NCI-H82 treated with DMSO at 0.1 percent for 48 hours (cell line): Measurements from ENCODE around the gene EDARADD.
"Not testable (repeated sequence)": the region's sequence is repeated elsewhere in the genome, so short reads cannot be mapped to it uniquely, and the experiment has no call there.

Experiments
- DNase-seq: peaks from one replicate; lab custom pipeline; 2025; ENCODE audit not compliant: unreplicated experiment; lab: John Stamatoyannopoulos, UW

Gene EDARADD

DNA sequence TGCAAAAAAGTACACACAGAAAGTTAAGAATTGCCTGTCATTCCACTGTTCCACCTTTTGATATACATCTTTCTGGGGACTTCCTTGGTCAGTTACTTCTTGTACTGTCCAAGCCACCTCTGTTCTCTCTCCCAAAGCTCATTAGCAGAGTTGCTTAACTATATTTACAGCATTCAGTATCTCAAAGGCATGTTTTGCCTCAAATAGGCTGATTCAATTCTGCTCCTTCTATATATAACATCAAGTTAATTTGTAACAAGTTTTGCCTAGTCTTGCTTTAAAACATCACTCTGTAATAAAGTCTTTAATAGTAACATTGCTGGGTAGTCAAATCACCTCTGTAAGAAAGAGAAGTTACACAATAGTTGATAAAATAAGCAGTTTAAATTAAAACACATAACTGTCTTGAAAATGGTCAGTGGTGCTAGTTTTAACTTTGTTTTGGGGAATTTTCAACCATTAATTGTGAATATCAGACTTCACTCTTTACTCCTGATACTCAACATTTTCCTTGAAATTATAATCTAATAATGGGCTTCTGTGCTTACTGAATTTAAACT lies 35.7 kb downstream of the EDARADD start:
- DNase-seq = no peak

DNA sequence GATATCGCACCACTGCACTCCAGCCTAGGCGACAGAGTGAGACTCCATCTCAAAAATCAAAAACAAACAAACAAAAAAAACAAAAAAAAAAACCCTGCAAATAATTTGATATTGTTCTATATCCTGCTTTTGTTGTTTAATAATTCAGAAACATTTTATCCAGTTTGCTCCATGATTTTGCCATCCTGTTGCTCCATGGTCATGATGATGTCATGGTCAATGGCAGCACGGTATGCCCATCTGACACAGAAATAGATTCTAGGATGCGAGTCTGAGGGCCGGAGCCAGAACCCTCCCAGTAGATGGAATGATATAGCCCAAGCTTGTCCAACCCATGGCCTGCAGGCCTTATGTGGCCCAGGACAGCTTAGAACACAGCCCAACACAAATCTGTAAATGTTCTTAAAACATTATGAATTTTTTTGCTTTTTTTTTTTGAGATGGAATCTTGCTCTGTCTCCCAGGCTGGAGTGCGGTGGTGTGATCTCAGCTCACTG lies 39.8 kb downstream of the EDARADD start:
- no peak for DNase-seq

DNA sequence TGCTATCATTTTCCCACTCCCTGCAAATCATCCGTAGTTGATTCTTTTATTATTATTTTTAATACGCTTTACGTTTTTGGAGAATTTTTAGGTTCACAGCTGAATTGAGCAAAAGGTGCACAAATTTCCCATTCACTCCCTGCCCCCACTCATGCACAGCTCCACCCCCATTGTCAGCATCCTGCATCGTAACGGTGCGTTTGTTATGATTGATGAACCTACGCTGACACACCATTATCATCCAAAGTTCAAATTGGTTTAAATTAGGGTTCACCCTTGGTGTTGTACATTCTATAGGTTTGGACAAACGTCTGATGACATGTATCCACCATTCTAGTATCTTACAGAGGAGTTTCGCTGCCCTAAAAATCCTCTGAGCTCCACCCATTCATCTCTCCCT lies 44.5 kb downstream of the EDARADD start:
- DNase-seq = no peak

GRCh38 chr1:236440373-236440772 lies 46.3 kb downstream of the EDARADD start:
- no peak for DNase-seq

GRCh38 chr1:236450779-236451178 lies 56.7 kb downstream of the EDARADD start:
- no peak for DNase-seq

DNA sequence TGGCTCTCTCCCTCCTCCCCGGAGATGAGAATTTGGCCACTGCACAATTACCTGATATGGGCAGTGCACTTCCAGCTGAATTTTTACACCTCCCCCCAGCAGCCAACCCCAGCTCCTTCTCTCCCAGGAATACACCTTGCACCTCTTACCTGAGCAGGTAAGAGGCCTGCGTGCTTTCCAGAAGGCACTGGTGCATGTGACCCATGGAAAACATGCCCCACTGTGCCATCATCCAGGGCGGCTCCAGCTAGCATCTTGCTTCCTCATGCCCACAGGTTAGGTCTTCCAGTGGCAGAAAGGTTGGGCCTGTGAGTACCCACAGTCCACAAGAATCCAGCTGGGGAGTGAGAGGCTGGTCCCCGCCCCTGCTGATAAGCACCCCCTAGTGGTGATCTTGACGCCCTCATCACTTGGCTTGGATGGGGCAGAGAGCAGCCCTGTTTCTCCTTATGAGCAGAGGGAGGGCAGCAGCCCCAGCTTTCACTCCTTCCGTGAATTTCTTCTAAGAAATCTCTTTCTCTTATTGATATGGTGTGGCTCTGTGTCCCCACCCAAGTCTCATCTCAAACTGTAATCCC lies 57.8 kb downstream of the EDARADD start:
- no peak for DNase-seq

DNA sequence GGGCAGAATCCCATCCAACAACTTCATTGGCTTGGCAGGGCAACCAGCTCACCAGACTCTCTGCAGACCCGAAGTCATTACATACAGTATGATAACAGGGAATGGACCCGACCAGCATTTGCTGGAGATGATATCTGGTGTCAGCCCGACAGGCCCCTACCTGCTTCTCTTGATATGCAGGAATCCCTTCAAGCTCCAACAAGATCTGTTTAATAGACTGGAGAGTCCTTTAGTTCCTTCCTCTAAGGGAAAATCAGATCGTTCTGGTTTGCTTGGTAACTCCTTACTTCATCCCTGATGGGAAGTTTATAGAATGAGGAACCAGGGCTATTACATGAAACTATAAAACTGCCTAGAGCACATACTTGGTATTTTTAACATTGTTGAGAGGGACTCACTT lies 61.2 kb downstream of the EDARADD start:
- DNase-seq = no peak

- DNase-seq = no peak
These were observed 63.7 kb downstream of the EDARADD start for GRCh38 chr1:236457775-236458174.

DNA sequence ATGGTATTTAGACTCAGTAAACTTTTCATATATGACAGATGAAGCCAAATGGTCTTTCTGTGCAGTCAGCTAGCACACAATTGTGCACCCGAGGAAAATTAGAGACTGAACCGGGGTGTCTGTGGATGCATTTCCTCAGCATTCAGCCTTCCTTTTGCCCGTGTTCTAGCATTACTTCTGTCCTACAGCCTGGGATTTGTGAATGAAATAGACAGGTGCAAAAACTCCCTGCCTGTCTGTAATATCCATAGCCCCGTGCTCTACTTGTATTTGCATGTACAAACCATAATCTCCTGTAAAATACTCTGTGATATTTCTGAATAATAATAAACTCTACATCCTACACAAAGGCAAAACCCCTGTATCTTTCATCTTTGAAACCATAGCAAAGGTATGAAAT lies 64.9 kb downstream of the EDARADD start:
- no peak for DNase-seq

GRCh38 chr1:236460103-236460502 lies 66.0 kb downstream of the EDARADD start:
- DNase-seq = no peak

DNA sequence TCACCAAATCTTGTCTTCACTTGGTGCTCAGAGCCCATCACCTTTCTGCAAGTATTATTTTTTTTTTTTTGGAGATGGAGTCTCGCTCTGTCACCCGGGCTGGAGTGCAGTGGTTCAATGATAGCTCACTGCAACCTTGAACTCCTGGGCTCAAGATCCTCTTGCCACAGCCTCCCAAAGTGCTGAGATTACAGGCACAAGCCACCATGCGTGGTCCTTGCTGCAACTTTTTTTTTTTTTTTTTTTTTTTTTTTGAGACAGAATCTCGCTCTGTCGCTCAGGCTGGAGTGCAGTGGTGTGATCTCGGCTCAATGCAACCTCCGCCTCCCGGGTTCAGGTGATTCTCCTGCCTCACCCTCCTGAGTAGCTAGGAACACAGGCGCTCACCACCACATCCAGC lies 70.1 kb downstream of the EDARADD start:
- not testable (repeated sequence) for DNase-seq

DNA sequence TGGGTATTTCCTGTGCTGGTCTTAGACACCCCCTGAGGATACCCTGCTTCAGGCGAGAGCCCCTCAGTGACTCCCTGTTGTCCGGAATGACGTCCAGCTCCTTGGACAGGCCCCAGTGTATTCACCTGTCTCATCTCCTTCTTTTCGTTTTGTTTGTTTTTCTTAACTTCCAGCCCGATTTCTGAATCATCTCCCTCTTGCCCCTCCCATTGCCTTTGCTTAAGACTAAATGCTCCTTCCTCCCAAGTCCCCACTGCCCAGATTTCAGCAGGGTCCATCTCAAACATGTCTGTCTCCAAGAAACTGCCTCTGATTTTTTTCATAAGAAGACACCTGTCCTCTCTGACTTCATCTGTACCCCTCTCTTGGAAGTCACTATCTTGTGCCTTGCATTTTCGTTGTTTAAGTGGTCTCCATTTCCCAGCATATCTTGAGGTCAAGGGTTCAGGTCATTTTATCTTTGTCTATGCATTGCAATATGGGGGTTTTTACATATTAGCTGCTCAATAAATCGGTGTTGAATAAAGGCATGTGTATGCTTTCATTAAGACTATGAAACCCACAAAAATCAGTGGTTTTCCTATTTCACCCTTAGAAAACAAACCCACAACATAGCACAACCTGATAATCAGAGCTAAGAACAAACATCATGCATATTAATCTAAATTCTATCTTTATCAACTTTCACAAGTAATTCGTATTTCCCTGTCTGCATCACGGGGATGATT lies 71.3 kb downstream of the EDARADD start:
- DNase-seq = no peak

- DNase-seq = no peak
These were observed 71.8 kb downstream of the EDARADD start for GRCh38 chr1:236465959-236466303.

- DNase-seq = no peak
These were observed 73.2 kb downstream of the EDARADD start for GRCh38 chr1:236467327-236467641.

DNA sequence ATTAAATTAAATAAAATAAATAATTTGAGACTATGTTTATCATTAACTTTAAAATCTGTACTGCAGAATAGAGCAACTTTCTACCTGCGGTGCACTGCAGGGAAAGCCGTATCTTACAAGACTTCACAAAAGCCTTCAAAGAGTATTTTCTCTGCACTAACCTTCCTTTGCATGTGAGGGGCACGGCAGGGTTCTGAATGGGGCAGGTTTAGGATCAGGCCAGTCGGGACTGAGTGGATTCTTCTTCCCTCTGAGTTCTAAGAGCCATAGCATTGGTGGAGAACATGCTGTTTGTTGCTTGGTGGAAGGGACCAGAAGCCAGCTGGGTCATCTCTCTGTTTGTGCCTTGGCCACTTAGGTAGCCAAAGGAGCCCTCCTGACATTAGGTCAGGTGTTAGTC lies 74.5 kb downstream of the EDARADD start:
- DNase-seq = no peak

DNA sequence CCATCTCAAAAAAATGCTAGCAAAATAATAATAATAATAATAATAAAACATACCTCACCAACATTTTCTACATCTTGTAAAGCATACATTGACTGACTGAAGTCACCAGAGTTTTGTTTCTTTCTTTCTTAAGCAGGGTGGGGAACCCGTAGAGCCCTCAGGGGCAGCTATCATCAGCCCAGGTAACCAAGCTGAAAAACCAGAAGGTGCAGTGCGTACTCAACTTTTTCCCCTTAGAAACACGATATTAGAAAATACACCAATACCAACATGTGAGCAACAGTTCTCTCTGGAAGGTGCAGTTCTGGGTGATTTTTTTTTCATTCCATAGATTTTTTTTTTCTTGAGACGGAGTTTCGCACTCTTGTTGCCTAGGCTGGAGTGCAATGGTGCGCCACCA lies 75.4 kb downstream of the EDARADD start:
- DNase-seq = no peak

DNA sequence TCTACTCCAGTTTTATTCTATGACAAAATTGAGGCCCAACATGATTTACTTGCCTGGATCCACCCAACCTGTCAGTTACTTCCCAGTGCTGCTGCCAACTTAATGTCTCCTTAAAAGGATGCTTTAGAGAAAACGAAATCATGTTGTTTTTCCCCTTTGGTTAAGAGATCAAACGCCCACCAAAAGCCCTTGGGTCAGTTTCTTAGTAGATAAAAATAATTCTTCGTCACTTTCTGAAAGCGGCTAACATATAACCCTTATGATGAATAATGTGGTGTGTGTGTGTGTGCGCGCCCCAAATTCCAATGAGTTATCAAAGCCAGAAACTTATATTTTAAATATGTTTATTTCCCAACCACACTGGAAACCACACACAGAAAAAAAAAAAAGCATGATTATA lies 77.0 kb downstream of the EDARADD start:
- no peak for DNase-seq

DNA sequence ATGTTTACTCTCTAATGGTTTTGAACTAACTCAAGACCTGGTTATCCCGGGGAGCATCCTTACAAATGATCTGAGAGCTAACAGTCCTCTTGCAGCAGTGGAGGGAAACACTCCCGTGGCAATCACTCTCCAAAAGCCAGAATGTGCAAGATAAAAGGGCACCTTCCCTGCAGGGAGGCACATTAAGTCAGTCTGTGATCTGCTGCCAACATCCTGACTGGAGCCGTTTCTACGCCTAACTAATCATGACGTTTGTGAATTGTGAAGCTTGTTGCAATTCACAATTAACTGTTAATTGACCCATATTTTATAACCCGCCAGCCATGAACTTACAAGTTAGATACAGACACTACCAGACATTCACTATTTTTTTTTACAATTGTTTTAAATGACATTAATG lies 77.6 kb downstream of the EDARADD start:
- no peak for DNase-seq

GRCh38 chr1:236472850-236473788 lies 79.0 kb downstream of the EDARADD start:
- DNase-seq = no peak

DNA sequence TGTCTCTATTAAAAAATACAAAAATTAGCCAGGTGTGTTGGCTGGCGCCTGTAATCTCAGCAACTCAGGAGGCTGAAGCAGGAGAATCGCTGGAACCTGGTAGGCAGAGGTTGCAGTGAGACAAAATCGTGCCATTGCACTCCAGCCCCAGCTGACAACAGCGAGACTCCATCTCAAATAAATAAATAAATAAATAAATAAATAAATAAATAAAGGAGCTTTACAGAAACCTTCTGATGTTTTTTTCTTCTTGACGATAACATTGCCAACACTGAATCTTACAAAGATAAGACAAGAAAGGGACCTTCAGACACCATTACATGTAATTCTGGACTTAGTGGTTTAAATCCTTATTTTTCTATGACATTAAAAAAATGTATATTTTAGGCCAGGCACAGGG lies 81.9 kb downstream of the EDARADD start:
- DNase-seq = no peak

DNA sequence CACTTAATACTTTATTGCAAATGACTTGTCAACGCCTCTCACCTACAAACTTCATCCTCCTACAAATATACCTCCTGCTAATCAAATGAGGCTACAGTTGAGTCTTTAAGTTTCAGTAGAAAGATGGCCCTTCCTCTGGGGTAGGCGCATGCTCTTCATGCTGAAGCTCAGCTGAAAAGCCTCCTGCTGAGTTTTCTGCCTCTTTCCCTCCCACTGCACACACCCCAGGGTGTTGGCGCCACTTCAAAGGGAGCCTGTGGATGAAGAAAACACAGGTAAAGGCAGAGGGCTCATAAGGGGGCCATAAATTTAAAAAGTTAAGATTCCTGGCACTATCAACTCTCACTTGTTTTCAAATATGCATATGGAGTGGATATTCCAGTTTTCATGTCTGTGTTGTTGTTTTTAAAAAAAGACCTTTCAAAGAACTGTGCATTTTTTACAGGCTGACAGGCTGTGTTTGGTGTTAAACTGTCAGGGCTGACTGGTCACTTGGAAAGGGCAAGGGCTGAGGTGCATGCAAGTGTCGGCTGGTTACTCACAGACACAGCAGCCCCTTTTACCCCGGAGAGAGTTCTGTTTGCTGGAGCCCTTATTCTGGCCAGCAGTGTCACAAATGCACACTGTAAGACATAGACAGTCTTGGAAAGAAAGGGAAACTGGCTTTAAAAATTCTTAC lies 86.8 kb downstream of the EDARADD start:
- no peak for DNase-seq
